HEK293T (cell line): ENCODE results near the gene SRRD.

Source experiments
- CTCF ChIA-PET: fragments of 350-600 bp; formaldehyde crosslinking; extraction: SDS; loops from one replicate; lab custom pipeline; 2021; ENCODE audit warnings: antibody characterized with exemption, inconsistent platforms; lab: Yijun Ruan, JAX
- POLR2A ChIA-PET: fragments of 350-600 bp; formaldehyde crosslinking; extraction: SDS; loops from one replicate; lab custom pipeline; 2020; ENCODE audit warnings: antibody characterized with exemption, inconsistent platforms; lab: Yijun Ruan, JAX
- DNase-seq: peaks from one replicate; pipeline ENCODE4 v3.0.0; 2012; ENCODE audit warnings: mixed read lengths; ENCODE audit errors: extremely low spot score
- ARNT ChIP-seq: fragments of 450-650 bp; IDR thresholded peaks from 2 replicates; pipeline ENCODE4 v1.6.1; 2017; ENCODE audit warnings: mild to moderate bottlenecking
- BHLHE40 ChIP-seq: fragments of 450-650 bp; IDR thresholded peaks from 2 replicates; pipeline ENCODE4 v1.6.1; 2016; ENCODE audit warnings: mild to moderate bottlenecking, moderate library complexity, borderline replicate concordance
- CTBP1 ChIP-seq: fragments of 450-650 bp; IDR thresholded peaks from 2 replicates; pipeline ENCODE4 v1.6.1; 2016; ENCODE audit warnings: borderline replicate concordance
- ELF4 ChIP-seq: fragments of 450-650 bp; IDR thresholded peaks from 2 replicates; pipeline ENCODE4 v1.6.1; 2017; ENCODE audit warnings: antibody characterized with exemption
- FOXA1 ChIP-seq: fragments of 450-650 bp; IDR thresholded peaks from 2 replicates; pipeline ENCODE4 v1.6.1; 2016; ENCODE audit warnings: mild to moderate bottlenecking
- FOXK2 ChIP-seq: fragments of 450-650 bp; IDR thresholded peaks from 2 replicates; pipeline ENCODE4 v1.6.1; 2016; ENCODE audit warnings: mild to moderate bottlenecking
- FOXM1 ChIP-seq: fragments of 450-650 bp; IDR thresholded peaks from 2 replicates; pipeline ENCODE4 v1.6.1; 2017; ENCODE audit warnings: mild to moderate bottlenecking, borderline replicate concordance
- HDGF ChIP-seq: fragments of 450-650 bp; IDR thresholded peaks from 2 replicates; pipeline ENCODE4 v1.6.1; 2017; ENCODE audit warnings: antibody characterized with exemption, borderline replicate concordance
- L3MBTL2 ChIP-seq: fragments of 450-650 bp; conservative IDR thresholded peaks from 2 replicates; pipeline ENCODE4 v1.6.1; 2016; ENCODE audit warnings: mild to moderate bottlenecking
- LEF1 ChIP-seq: fragments of 450-650 bp; IDR thresholded peaks from 2 replicates; pipeline ENCODE4 v1.6.1; 2017; ENCODE audit warnings: mild to moderate bottlenecking, borderline replicate concordance
- NFRKB ChIP-seq: fragments of 450-650 bp; IDR thresholded peaks from 2 replicates; pipeline ENCODE4 v1.6.1; 2016; ENCODE audit warnings: mild to moderate bottlenecking, moderate library complexity
- PKNOX1 ChIP-seq: fragments of 450-650 bp; IDR thresholded peaks from 2 replicates; pipeline ENCODE4 v1.6.1; 2016
- SP1 ChIP-seq: fragments of 450-650 bp; IDR thresholded peaks from 2 replicates; pipeline ENCODE4 v1.6.1; 2017
- SUZ12 ChIP-seq: fragments of 450-650 bp; IDR thresholded peaks from 2 replicates; pipeline ENCODE4 v1.6.1; 2016; ENCODE audit warnings: mild to moderate bottlenecking
- TARDBP ChIP-seq: fragments of 450-650 bp; IDR thresholded peaks from 2 replicates; pipeline ENCODE4 v1.6.1; 2016
- ZNF384 ChIP-seq: fragments of 450-650 bp; IDR thresholded peaks from 2 replicates; pipeline ENCODE4 v1.6.1; 2016

Gene SRRD

GRCh38 chr22:26487996-26488395, 4.3 kb downstream of the SRRD start:
- no peak for DNase-seq
- TF ChIP-seq ARNT: no peak
- TF ChIP-seq HDGF: no peak
- TF ChIP-seq FOXK2: no peak
- no peak for TF ChIP-seq ZNF384
- TF ChIP-seq BHLHE40: no peak
- no peak for TF ChIP-seq L3MBTL2
- no peak for TF ChIP-seq CTBP1
- CTCF ChIA-PET: no interaction called here
- POLR2A ChIA-PET: no interaction called here

- ChIA-PET POLR2A (no interaction called here), CTCF (no interaction called here)
- no peak for DNase-seq
- TF ChIP-seq SUZ12 (no peak), TARDBP (no peak), ARNT (no peak), FOXA1 (no peak), HDGF (no peak), BHLHE40 (no peak), LEF1 (no peak)
Measured at GRCh38 chr22:26489447-26490036, 5.9 kb downstream of the SRRD start.

- POLR2A ChIA-PET: interaction anchor here (1.2 to 2.7 kb wide), 2 partner anchors 9 to 20 kb away, joined by 3 to 12 read pairs; partner anchors contain the start of genes HPS4, SRRD and TFIP11
- TF ChIP-seq SP1: no peak
- no peak for TF ChIP-seq PKNOX1
- TF ChIP-seq FOXK2: no peak
- no peak for TF ChIP-seq FOXM1
- no peak for TF ChIP-seq BHLHE40
- no peak for TF ChIP-seq CTBP1
- no peak for TF ChIP-seq ZNF384
- no peak for TF ChIP-seq SUZ12
- no peak for DNase-seq
- CTCF ChIA-PET: no interaction called here
Measured at GRCh38 chr22:26492220-26492619, 8.5 kb downstream of the SRRD start.

- ChIA-PET CTCF (no interaction called here), POLR2A (interaction anchor here (1.0 to 1.3 kb wide), 2 partner anchors 12 to 18 kb away, joined by 3 to 4 read pairs; partner anchors contain the start of genes HPS4 and TFIP11)
- no peak for TF ChIP-seq NFRKB
- no peak for TF ChIP-seq TARDBP
- TF ChIP-seq SUZ12: no peak
- TF ChIP-seq ARNT: no peak
- no peak for TF ChIP-seq FOXM1
- no peak for TF ChIP-seq FOXK2
- TF ChIP-seq HDGF: no peak
- no peak for TF ChIP-seq LEF1
- TF ChIP-seq CTBP1: no peak
- no peak for TF ChIP-seq PKNOX1
- no peak for TF ChIP-seq BHLHE40
- TF ChIP-seq SP1: no peak
- TF ChIP-seq L3MBTL2: no peak
- TF ChIP-seq FOXA1: no peak
- TF ChIP-seq ELF4: no peak
- TF ChIP-seq ZNF384: no peak
- no peak for DNase-seq
Measured at GRCh38 chr22:26494506-26494905, 10.8 kb downstream of the SRRD start.

- ChIA-PET CTCF (no interaction called here), POLR2A (no interaction called here)
- TF ChIP-seq FOXA1: no peak
Measured at GRCh38 chr22:26496456-26496855, 12.8 kb downstream of the SRRD start.

GRCh38 chr22:26499188-26499703, 15.6 kb downstream of the SRRD start:
- TF ChIP-seq ELF4 (no peak), NFRKB (no peak), SUZ12 (no peak), TARDBP (no peak), BHLHE40 (no peak), ARNT (no peak), FOXK2 (no peak), HDGF (no peak), CTBP1 (no peak), FOXM1 (no peak), L3MBTL2 (no peak), PKNOX1 (no peak), ZNF384 (no peak)
- no peak for DNase-seq
- ChIA-PET CTCF (no interaction called here), POLR2A (no interaction called here)

More at GRCh38 chr22:26496456-26496855, 12.8 kb downstream of the SRRD start:
- DNase-seq: no peak

GRCh38 chr22:26501996-26502395, 18.3 kb downstream of the SRRD start:
- POLR2A ChIA-PET: interaction anchor here (1.9 kb wide), 1 partner anchor 18 kb away, joined by 8 read pairs; the partner anchor contains the start of genes HPS4 and SRRD
- TF ChIP-seq FOXK2 (no peak), TARDBP (no peak), SP1 (no peak), ARNT (no peak)
- no peak for DNase-seq
- CTCF ChIA-PET: interaction anchor here (0.8 kb wide), 1 partner anchor 163 kb away, joined by 3 read pairs; no protein-coding TSS in a partner anchor
